GM19455 (cell line): ENCODE measurements around the gene CNTNAP1.

Experiments
- ATAC-seq: cut with Tn5 transposase; IDR thresholded peaks from one replicate; pipeline ENCODE4 v1.9.1; 2021; ENCODE audit not compliant: unreplicated experiment

CNTNAP1 gene

GRCh38 chr17:42683407-42684034, 1.2 kb downstream of the CNTNAP1 start:
- no peak for ATAC-seq

GRCh38 chr17:42684929-42685556, 2.7 kb downstream of the CNTNAP1 start:
- ATAC-seq, result no peak

- no peak for ATAC-seq
Measured at GRCh38 chr17:42685831-42686230, 3.5 kb downstream of the CNTNAP1 start.

GRCh38 chr17:42686520-42687128, 4.3 kb downstream of the CNTNAP1 start:
- no peak for ATAC-seq

- ATAC-seq, result no peak
Measured at GRCh38 chr17:42687707-42688320, 5.5 kb downstream of the CNTNAP1 start.

GRCh38 chr17:42690596-42690995, 8.3 kb downstream of the CNTNAP1 start:
- no peak for ATAC-seq

- no peak for ATAC-seq
Measured at GRCh38 chr17:42691021-42691545, 8.8 kb downstream of the CNTNAP1 start.

- no peak for ATAC-seq
Measured at GRCh38 chr17:42692489-42692888, 10.2 kb downstream of the CNTNAP1 start.

GRCh38 chr17:42694524-42694923, 12.2 kb downstream of the CNTNAP1 start:
- ATAC-seq, result no peak

- no peak for ATAC-seq
Measured at GRCh38 chr17:42695500-42695899, 13.2 kb downstream of the CNTNAP1 start.

GRCh38 chr17:42697108-42697811, 14.9 kb downstream of the CNTNAP1 start:
- ATAC-seq, result no peak

GRCh38 chr17:42698736-42699414, 16.5 kb downstream of the CNTNAP1 start:
- no peak for ATAC-seq

- ATAC-seq, result no peak
Measured at GRCh38 chr17:42699415-42699740, 17.0 kb downstream of the CNTNAP1 start.

GRCh38 chr17:42700586-42701289, 18.4 kb downstream of the CNTNAP1 start:
- ATAC-seq, result no peak

- no peak for ATAC-seq
Measured at GRCh38 chr17:42702446-42702845, 20.1 kb downstream of the CNTNAP1 start.

GRCh38 chr17:42704490-42704836, 22.1 kb downstream of the CNTNAP1 start:
- ATAC-seq, result peak; percentile 15

- peak; percentile 75 for ATAC-seq
Measured at GRCh38 chr17:42704837-42705494, 22.6 kb downstream of the CNTNAP1 start.

- ATAC-seq, result no peak
Measured at GRCh38 chr17:42706732-42707131, 24.4 kb downstream of the CNTNAP1 start.

GRCh38 chr17:42708588-42708987, 26.3 kb downstream of the CNTNAP1 start:
- ATAC-seq, result no peak

- ATAC-seq, result no peak
Measured at GRCh38 chr17:42709561-42709960, 27.2 kb downstream of the CNTNAP1 start.
